IPS DF 4.7 (cell line): ENCODE results near the gene F7.

Experiments used
- DNase-seq: peaks from one replicate; pipeline ENCODE4 v3.0.0-alpha.2; 2013; ENCODE audit warnings: low spot score; ENCODE audit errors: extremely low read depth

Gene F7

DNA sequence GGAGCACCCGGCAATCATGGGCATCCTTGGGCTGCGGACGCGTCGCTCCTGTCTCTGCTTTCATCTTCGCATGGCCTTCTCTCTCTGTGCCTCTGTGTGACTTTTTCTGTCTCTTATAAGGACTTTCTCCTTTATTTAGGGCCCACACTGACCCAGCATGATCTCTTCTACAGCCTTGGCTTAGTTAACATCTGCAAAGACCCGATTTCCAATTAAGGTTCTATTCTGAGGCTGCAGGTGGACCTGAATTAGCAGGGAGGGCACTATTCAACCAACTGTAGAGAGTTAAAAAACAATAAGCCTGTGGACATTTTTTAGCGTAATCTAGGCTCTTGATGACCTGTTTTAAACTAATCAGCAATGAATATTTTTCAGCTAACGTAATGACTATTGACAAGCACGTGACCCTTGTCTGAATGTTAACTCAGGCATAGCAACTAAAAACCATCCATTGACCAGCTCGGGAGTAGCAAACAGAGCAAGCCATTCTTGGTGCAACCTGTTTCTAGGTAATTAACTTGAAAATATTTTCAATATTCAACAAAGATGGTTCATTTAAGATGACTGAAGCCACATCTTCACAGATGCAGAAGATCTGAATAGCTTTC, 32.2 kb downstream of the F7 start:
- DNase-seq, result no peak

DNA sequence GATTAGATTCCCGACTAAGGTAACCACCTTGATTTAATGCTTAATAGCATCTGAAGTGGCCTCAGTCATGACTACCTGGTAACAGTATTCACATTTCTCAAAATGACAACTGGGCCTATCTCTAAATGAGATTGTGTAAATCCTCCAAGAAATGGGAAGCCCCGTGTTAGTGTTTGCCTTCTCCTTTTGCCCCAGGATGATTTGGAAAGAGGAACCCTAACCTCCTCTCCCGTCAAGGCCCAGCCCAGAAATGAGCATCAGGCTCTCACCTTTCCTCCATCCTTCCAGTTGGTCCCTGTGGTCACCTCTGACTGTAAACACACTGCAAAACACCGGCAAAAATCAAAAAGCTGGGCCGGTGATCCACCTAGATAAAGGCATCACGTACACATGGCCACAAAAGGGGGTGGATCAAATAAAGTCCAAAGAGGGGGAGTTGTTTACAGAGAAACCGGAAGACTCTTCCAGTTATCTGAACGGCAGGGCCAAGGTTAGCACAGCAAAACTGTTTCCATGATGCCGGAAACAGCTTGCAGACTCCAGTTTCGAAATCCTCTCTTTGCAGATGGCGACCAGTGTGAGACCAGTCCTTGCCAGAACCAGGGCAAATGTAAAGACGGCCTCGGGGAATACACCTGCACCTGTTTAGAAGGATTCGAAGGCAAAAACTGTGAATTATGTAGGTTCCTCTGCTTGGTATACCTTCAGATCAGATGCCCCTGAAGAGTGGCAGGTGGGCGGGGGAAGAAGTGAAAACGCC, 33.4 kb downstream of the F7 start:
- no peak for DNase-seq

DNA sequence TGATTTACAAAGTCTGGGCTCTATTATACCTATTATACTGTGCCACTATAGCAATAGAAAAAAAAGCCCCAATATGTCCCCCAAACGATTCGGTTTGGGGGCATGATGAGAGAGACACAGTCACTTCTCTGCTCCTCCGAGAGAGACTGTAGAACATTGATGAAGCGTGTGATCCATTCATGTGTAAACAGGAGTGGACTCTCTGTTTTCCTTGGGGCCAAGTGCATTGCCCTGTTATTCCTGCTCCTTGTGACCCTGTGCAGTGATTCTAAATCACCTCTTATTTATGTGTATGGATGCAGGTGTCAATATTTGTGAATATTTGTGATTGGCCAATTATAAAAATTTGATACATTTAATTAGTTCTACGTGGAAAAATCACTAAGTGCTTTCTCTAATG, 34.0 kb downstream of the F7 start:
- no peak for DNase-seq

DNA sequence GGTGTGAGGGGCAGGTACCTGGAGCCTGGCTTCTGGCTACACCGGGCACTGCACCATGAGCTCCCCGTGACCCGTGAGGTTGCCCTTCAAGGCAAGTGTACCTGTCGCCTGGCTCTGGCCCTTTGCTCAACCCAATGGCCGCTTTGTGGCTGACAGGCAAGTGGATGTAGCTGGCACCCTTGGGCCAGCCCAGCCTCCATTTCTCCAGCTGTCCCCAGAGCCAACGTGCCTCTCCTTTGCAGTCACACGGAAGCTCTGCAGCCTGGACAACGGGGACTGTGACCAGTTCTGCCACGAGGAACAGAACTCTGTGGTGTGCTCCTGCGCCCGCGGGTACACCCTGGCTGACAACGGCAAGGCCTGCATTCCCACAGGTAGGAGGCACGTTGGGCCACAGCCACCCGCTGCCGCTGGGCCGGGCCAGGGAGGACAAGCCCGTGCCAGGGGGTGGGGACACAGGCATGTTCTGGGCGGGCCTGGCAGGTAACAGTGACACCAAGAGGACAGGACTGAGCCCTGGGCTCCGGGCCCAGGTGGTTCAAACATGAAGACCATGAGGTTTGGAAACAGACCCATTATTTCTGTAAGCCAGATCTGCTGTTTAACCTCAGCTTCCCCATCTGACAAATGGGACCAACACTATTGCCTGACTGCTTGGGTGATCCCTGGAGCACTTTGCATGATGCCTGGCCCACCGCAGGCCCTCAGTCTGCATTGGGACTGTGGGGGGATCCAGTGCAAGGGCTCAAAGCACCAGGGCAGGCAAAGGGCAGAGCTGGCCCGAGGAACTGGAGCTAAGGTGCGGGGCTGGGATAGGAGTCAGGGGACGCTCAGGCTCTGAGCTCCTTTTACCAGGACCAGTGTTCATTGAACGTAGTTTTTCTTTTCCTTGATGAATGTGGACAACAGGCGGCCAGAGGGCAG, 35.3 kb downstream of the F7 start:
- no peak for DNase-seq

DNA sequence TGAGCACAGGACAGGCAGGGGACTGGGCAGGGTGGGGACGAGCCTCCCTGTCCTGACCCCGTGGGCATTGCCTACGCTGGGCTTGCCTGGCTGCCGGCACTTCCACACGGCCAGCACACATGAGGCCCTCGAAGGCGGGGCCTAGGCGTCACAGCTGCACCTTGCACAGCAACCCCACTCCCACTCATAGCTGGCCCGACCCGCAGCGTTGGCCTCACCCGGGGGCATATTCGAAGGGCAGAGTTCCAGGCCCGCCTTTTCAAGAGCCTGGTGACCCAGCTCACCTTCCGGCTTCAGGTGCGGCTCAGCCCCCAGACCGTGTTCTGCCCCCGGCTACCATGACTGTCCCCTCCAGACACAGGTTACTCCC, 36.0 kb downstream of the F7 start:
- DNase-seq, result no peak

DNA sequence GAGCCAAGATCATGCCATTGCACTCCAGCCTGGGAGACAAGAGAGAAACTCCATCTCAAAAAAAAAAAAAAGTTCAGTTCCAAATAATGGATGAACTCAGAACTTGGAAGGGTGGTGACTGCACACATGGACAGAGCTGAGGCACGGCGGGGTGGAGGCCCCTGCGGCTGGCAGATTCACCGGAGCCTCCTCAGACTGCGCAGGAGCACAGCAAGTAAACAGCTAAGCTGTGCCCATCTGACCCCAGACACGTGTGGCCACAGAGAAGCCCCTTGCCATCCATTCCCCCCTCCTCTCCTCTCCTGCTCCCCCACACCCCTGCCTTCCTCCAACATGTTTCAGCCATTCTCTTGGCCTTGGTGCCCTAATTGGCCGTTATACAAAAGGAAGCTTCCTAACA, 37.3 kb downstream of the F7 start:
- no peak for DNase-seq

DNA sequence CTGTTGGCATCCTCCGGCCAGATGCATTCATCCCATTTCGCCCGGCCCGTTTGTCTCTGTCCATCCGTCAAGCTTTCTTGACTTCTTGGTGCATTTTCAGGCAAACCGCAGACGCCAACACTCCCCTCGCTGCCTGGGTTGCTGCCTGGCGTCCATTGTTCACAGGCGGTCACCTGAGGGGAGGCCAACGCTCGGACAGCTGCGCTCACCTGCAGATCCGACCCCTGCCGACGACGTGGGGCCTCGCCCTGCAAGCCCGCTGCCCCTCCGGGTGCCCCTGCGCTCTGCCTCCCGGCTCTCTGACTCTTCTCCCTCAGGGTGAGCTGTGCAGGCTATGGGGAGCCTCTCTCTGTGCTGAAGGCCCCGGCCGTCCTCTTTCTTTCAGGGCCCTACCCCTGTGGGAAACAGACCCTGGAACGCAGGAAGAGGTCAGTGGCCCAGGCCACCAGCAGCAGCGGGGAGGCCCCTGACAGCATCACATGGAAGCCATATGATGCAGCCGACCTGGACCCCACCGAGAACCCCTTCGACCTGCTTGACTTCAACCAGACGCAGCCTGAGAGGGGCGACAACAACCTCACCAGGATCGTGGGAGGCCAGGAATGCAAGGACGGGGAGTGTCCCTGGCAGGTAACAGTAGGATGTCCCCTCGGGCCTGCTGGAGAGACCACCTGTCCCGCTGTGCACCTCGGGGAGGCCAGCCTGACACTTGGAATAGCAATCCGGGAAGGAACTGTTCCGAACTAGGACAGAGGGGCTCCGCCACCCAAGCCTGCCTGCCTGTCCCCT, 38.1 kb downstream of the F7 start:
- DNase-seq, result no peak

DNA sequence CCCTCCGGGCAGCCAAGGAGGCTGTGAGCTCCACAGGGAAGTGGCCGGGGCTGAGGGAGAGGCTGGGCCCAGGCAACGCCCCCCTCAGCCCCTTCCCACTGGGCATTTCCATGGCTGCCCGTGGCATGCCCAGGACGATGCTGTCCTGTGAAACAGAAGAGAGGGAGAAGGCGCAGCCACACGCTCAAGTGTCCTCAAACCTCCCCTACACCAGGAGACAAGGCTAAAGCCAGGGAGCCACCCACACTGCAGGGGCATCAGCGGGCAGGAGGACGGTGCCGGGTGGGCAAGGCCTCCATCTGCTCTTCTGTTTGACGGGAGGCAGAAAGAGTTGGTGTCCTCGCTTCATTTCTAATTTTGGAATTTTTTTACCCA, 38.7 kb downstream of the F7 start:
- DNase-seq, result no peak

DNA sequence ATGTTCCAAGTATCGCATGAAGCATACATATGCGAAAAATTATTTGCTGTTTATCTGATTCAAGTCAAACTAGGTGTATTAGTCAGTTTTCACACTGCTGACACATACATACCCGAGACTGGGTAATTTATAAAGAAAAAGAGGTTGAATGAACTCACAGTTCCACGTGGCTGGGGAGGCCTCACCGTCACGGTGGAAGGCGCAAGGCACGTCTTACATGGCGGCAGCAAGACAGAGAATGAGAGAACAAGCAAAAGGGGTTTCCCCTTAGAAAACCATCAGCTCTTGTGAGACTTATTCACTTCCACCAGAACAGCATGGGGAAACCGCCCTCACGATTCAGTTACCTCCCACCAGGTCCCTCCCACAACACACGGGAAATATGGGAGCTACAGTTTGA, 39.9 kb downstream of the F7 start:
- DNase-seq, result no peak

DNA sequence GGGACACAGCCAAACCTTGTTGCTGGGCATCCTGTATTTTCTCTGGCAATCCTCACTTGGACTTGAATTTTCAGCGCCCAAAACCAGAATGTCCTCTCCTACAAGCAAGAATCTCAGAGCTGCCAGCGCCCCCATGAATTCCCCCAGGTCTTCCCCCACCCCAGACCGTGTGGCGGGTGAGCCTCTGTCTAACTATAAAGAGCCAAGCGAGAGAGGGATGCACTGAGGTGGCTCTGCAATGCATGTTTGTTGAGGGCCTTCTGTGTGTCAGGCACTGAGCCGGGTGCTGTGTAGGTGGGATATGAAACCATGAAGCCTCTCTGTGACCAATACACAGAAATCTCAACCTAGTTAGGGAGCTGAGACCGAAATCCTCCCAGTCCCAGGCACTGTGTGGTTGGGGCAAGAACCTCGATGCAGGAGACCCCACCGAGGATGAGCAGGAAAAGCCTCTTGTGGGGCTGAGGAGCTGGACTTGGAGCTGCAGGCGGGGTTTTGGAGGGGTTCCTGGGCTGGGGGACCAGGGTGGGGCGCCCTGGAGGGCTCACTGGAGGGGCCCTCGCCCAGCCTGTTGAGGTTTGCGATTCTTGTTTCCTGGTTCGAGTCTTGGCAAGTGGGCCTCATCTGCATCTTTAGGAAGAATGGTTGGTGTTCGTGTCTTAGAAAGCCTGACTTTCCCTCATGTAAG, 40.5 kb downstream of the F7 start:
- no peak for DNase-seq

DNA sequence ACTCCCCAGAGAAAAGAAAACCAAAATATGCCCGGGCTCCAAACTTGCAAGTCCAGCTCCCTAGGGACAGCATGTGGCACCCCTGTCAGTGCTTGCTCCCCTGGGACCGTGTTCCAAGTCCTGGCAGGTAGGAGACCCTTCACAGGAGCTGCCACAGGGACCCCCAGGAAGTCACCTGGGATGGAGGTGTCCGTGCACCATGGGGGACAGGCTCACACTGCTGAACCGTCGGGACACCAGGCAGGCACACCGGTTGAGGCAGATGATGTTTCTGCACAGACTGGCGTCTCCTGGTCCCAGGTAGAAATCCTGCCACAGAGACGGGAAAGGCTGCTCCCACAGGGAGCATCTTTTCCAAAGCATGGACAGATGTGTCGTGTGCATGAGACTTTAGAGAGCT, 41.2 kb downstream of the F7 start:
- no peak for DNase-seq

DNA sequence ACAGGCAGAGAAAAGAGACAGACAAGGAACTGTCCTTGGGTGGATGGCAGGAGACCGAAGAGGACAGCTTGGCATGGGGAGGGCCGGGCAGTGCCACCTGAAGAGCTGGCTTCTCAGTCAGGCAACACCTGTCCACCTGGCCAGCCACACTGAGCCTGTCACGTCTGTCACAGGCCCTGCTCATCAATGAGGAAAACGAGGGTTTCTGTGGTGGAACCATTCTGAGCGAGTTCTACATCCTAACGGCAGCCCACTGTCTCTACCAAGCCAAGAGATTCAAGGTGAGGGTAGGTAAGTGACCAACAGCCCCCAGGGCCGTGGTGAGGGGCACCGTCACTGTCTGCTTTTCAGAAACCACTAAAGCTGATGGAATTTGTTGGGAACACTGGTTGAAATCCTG, 41.6 kb downstream of the F7 start:
- DNase-seq, result no peak

DNA sequence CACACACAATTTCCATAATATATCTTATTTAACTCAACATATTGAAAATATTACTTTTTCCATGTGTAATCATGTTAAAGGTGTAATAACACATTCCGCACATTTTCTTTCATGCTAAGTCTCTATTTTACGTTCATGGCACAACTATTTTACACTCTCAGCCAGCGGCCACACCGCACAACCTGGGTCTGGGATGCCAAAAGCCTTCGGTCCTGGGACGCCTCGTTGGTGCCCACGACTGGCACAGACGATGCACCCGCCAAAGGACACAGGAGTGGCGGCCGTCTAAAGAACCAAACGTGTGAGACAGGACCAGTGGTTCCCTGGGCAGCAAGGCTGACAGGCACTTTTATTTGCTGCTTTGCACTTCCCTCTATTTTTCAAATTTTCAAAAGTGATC, 42.8 kb downstream of the F7 start:
- no peak for DNase-seq

DNA sequence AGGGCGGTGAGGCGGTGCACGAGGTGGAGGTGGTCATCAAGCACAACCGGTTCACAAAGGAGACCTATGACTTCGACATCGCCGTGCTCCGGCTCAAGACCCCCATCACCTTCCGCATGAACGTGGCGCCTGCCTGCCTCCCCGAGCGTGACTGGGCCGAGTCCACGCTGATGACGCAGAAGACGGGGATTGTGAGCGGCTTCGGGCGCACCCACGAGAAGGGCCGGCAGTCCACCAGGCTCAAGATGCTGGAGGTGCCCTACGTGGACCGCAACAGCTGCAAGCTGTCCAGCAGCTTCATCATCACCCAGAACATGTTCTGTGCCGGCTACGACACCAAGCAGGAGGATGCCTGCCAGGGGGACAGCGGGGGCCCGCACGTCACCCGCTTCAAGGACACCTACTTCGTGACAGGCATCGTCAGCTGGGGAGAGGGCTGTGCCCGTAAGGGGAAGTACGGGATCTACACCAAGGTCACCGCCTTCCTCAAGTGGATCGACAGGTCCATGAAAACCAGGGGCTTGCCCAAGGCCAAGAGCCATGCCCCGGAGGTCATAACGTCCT, 43.4 kb downstream of the F7 start:
- DNase-seq, result no peak

DNA sequence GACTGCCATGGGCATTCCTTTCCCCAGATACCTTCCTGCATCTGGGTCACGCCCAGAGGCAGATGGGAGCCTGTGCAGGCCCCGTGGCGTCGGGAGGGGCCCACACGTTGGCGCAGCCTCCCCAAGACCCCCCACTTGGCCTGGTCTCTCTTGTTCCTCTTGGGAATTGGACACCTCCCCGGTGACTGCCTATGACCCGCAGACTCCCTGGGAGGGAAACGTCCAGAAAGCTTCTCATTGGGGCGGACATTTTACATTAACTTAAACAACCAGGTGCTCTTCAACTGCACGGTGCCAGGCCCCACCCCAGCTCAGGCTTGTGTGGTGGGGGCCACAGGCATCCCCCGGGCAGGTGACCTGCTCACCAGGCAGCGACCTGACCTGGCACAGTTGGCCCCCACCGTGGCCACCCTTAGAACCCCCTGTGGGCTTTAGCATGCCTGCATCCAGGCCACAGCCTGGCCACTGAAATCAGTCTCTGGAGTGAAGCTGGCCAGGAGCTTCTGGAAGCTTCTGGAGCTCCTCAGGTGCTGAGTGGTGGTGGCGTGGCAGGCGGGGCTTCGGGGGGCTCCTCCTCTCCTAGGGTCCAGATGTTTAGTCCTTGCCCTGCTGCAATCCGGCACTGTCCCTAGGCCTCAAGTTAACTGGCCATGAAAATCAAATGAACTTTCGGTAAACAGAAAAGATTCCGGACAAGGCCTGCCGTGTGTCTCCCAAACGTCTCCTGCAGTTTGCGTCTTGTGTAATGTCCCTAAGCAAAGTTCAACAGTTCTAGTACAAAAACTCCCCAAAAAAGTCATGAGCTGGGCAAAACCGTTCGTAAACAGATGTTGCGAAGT, 44.3 kb downstream of the F7 start:
- no peak for DNase-seq

DNA sequence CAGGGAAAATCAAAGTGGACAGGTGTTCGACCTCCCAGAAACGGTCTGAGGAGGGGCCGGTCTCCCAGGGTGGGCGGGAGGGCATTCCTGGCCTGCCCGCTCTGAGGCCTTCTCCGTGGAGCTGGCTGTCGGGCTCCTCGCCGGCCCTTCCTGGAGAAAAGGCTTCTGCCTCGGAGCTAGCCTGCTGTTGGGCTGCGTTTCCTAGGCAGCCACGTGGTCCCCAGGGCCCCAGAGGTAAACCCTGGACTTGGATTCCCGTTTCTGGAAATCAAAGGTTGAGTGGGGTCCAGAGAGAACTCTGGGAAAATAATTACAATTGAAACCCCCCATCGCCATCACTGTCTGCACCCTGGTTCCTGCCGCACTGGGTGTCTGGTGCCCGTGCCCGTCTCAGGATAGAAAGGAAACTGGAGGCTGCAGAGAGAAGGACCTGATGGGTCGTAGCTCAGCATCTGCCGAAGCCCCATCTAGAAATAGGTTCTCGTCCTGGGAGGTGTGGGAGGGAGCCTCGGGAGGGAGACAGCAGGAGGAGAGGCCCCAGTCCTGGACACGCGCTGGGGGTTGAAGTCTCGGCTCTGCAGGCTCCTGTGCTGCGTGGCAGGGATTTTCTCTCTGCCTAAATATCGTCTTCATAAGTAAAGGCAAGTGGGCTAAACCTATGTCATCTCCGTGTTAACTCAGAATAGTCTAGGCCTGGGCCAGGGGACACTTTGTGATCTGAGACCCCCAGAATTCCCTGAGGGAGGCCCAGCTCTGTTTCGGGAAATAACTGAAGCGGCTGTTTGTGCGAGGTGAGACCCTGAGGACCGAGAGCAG, 45.2 kb downstream of the F7 start:
- no peak for DNase-seq

DNA sequence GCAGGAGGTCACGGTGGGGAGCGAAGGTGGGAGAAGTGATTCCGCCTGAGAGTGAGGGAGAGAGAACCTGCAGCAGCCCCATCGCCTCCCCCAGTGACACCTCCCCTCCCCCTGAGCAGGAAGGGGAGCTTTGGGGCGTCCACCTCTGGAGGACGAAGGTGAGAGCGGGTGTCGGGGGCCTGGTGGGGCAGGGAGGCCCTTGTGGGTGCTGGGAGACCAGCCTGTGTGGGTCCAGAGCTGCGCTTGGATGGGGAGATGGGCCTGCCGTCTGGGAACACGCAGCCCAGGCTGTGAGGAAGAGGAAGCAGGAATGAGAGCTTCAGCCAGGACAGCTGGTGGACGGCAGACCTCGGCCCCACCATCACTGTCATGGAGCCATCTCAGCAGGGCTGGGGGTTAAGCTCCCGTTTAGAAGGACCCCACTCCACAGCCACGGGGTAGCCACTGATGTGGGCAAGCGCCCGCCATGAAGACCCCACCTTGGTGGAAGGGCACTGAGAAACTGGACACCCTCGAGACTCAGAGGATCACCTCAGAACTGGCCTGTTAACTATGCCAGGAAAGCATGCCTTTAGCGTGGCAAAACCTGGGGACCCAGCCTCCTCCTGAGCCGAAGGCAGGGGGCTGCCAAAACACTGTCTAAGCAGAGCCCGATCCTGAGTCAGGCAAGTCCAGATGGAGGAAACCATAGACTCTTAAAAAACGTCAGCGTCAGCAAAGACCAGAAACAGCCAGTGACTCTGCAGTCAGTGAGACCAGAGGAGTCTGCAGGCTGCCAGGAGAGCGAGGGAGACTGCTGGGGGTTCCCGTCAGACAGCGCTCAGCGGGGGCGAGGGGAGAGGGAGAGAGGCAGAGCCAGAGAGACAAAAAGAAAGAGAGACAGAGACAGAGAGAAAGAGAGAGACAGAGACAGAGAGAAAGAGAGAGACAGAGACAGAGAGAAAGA, 46.4 kb downstream of the F7 start:
- no peak for DNase-seq

DNA sequence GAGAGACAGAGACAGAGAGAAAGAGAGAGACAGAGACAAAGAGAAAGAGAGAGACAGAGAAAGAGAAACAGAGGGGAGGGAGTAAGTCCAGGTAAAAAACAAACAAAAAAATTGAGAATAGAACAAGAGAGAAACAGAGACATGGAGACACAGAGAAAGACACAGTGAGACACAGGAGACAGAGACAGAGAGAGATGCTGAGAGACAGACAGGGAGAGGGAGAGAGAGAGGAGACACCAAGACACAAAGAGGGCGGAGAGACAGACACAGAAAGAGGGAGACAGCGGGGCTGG, 47.0 kb downstream of the F7 start:
- DNase-seq, result no peak
